Stimulated activated CD8-positive, alpha-beta memory T cell treated with anti-CD3 and anti-CD28 coated beads, Interleukin-12 subunit alpha, Interleukin-12 subunit beta, amount 100 ng/mL, for 1 hour (primary cell): ENCODE results near the gene KCNG1.
"Not testable (repeated sequence)": the region's sequence is repeated elsewhere in the genome, so short reads cannot be mapped to it uniquely, and the experiment has no call there.

ENCODE experiments used
- DNase-seq: peaks from one replicate; pipeline ENCODE4 v3.0.0-alpha.2; 2020; ENCODE audit warnings: low read depth

The KCNG1 gene

GRCh38 chr20:51022803-51023616 is at the start of gene KCNG1:
Gene KCNG1 (minus strand): TSS chr20:51023107. CDS start chr20:51010338, 12,769 bp downstream.
- no peak for DNase-seq

- no peak for DNase-seq
Measured at GRCh38 chr20:51070621-51071020, 47.7 kb upstream of the KCNG1 start.

GRCh38 chr20:51067792-51068191 is 44.9 kb upstream of the KCNG1 start:
- no peak for DNase-seq

- DNase-seq = no peak
Measured at GRCh38 chr20:51065615-51066014, 42.7 kb upstream of the KCNG1 start.

- DNase-seq = no peak
Measured at GRCh38 chr20:51064137-51064536, 41.2 kb upstream of the KCNG1 start.

GRCh38 chr20:51062065-51062464 is 39.2 kb upstream of the KCNG1 start:
- no peak for DNase-seq

- no peak for DNase-seq
Measured at GRCh38 chr20:51061418-51062045, 38.6 kb upstream of the KCNG1 start.

- no peak for DNase-seq
Measured at GRCh38 chr20:51060301-51060700, 37.4 kb upstream of the KCNG1 start.

- DNase-seq = no peak
Measured at GRCh38 chr20:51059862-51060261, 37.0 kb upstream of the KCNG1 start.

- DNase-seq = no peak
Measured at GRCh38 chr20:51058017-51058416, 35.1 kb upstream of the KCNG1 start.

GRCh38 chr20:51054233-51054632 is 31.3 kb upstream of the KCNG1 start:
- no peak for DNase-seq

GRCh38 chr20:51050531-51051075 is 27.7 kb upstream of the KCNG1 start:
- no peak for DNase-seq

- no peak for DNase-seq
Measured at GRCh38 chr20:51046021-51046985, 23.4 kb upstream of the KCNG1 start.

- DNase-seq = not testable (repeated sequence)
Measured at GRCh38 chr20:51045492-51045891, 22.6 kb upstream of the KCNG1 start.

- DNase-seq = no peak
Measured at GRCh38 chr20:51044796-51045195, 21.9 kb upstream of the KCNG1 start.

GRCh38 chr20:51043811-51044210 is 20.9 kb upstream of the KCNG1 start:
- no peak for DNase-seq

GRCh38 chr20:51042657-51043247 is 19.8 kb upstream of the KCNG1 start:
- DNase-seq = no peak

GRCh38 chr20:51042064-51042463 is 19.2 kb upstream of the KCNG1 start:
- no peak for DNase-seq

GRCh38 chr20:51037532-51038115 is 14.7 kb upstream of the KCNG1 start:
- DNase-seq = no peak

- no peak for DNase-seq
Measured at GRCh38 chr20:51036827-51037531, 14.1 kb upstream of the KCNG1 start.

GRCh38 chr20:51036226-51036625 is 13.3 kb upstream of the KCNG1 start:
- DNase-seq = no peak
